SK-N-SH (cell line): ENCODE data around the gene SDF4. TPM values are rescaled to one million over a fixed set of nuclear protein-coding genes. Genes with fewer than 3 reads are reported as not detected.

ENCODE experiments used
- CTCF ChIA-PET: fragments of 300-600, 350-600 bp; formaldehyde crosslinking; extraction: SDS; loops from one replicate; lab custom pipeline; 2021; lab: Yijun Ruan, JAX
- POLR2A ChIA-PET: fragments of 350-600 bp; sonication (Branson Sonifier 250); formaldehyde crosslinking; extraction: SDS; loops from one replicate; lab custom pipeline; 2020; ENCODE audit warnings: antibody characterized with exemption, inconsistent platforms; lab: Yijun Ruan, JAX
- DNase-seq: peaks from one replicate; pipeline ENCODE4 v3.0.0; 2012
- H2AFZ ChIP-seq: fragments of 200-600 bp; sonication (generic); 2 replicates; pipeline ENCODE4 v1.8.1; 2016; ENCODE audit warnings: antibody characterized with exemption, mild to moderate bottlenecking, low read depth
- H3F3A ChIP-seq: fragments of 200-600 bp; sonication (generic); replicated peaks from 2 replicates; pipeline ENCODE3; 2016; ENCODE audit warnings: antibody characterized with exemption, mild to moderate bottlenecking; ENCODE audit not compliant: insufficient read depth
- H3K27ac ChIP-seq, 2 experiments: fragments of 200-500 bp in 1 of 2; fragments of 200-600 bp in 1 of 2; sonication (Bioruptor generic) in 1 of 2; sonication (generic), shearing (Covaris generic) in 1 of 2; 2 replicates each; pipeline versions ENCODE4 v1.5.1 to v1.6.1; 2014 to 2016; ENCODE audit warnings: low read depth in 2 of 2, inconsistent platforms in 1 of 2, low read length in 1 of 2, mild to moderate bottlenecking in 1 of 2, mixed read lengths in 1 of 2
- H3K27me3 ChIP-seq: fragments of 200-600 bp; sonication (generic), shearing (Covaris generic); 2 replicates; pipeline ENCODE4 v1.6.1; 2016; ENCODE audit warnings: mixed run types; ENCODE audit not compliant: insufficient read depth
- H3K36me3 ChIP-seq, 2 experiments: fragments of 200-500 bp in 1 of 2; fragments of 200-600 bp in 1 of 2; sonication (Bioruptor generic) in 1 of 2; sonication (generic) in 1 of 2; replicated peaks in 1 of 2; 2 replicates each; pipeline versions ENCODE3 to v1.5.1; 2014 to 2016; ENCODE audit warnings: low read length in 1 of 2, mild to moderate bottlenecking in 1 of 2; ENCODE audit not compliant: insufficient read depth in 2 of 2, control insufficient read depth in 1 of 2
- H3K4me1 ChIP-seq, 2 experiments: fragments of 200-500 bp in 1 of 2; fragments of 200-600 bp in 1 of 2; sonication (Bioruptor generic) in 1 of 2; sonication (generic), shearing (Covaris generic) in 1 of 2; 2 replicates each; pipeline versions ENCODE4 v1.5.1 to v1.6.1; 2014 to 2016; ENCODE audit warnings: low read depth in 1 of 2, low read length in 1 of 2, mixed run types in 1 of 2; ENCODE audit not compliant: insufficient read depth in 2 of 2, control insufficient read depth in 1 of 2
- H3K4me2 ChIP-seq: fragments of 200-600 bp; sonication (generic), shearing (Covaris generic); 2 replicates; pipeline ENCODE4 v1.6.1; 2017; ENCODE audit warnings: mixed run types
- H3K4me3 ChIP-seq, 2 experiments: fragments of 200-500 bp in 1 of 2; fragments of 200-600 bp in 1 of 2; sonication (Bioruptor generic) in 1 of 2; sonication (generic), shearing (Covaris generic) in 1 of 2; 2 replicates each; pipeline versions ENCODE4 v1.5.1 to v1.8.1; 2014 to 2016; ENCODE audit warnings: low read depth in 2 of 2, inconsistent platforms in 1 of 2, low read length in 1 of 2, mild to moderate bottlenecking in 1 of 2, mixed read lengths in 1 of 2, moderate library complexity in 1 of 2
- H3K79me2 ChIP-seq: fragments of 200-600 bp; sonication (generic); 2 replicates; pipeline ENCODE4 v1.8.1; 2017; ENCODE audit warnings: mild to moderate bottlenecking; ENCODE audit not compliant: insufficient read depth
- H3K9ac ChIP-seq: fragments of 200-600 bp; sonication (generic); 2 replicates; pipeline ENCODE4 v1.6.1; 2017; ENCODE audit warnings: mixed run types
- H3K9me2 ChIP-seq: fragments of 200-600 bp; sonication (generic); 2 replicates; pipeline ENCODE4 v1.6.1; 2017; ENCODE audit warnings: mixed run types
- H3K9me3 ChIP-seq: fragments of 200-600 bp; sonication (generic); 2 replicates; pipeline ENCODE4 v1.6.1; 2017; ENCODE audit warnings: mixed run types, mild to moderate bottlenecking, moderate library complexity
- H4K20me1 ChIP-seq: fragments of 200-600 bp; sonication (generic); 2 replicates; pipeline ENCODE4 v1.6.1; 2017; ENCODE audit warnings: mild to moderate bottlenecking, mixed run types; ENCODE audit not compliant: insufficient read depth
- CHD2 ChIP-seq: fragments of 150-350 bp; IDR thresholded peaks from 2 replicates; pipeline ENCODE4 v1.6.1; 2018; ENCODE audit warnings: low read length; ENCODE audit not compliant: partially characterized antibody
- ELF1 ChIP-seq: IDR thresholded peaks from 2 replicates; pipeline ENCODE4 v1.4.0; 2012
- EZH2phosphoT487 ChIP-seq: fragments of 200-600 bp; sonication (generic); IDR thresholded peaks from 2 replicates; pipeline ENCODE4 v1.6.1; 2017; ENCODE audit warnings: low read depth, mixed run types, mild to moderate bottlenecking, antibody characterized with exemption, moderate library complexity, borderline replicate concordance
- FOSL2 ChIP-seq: IDR thresholded peaks from 2 replicates; pipeline ENCODE4 v1.4.0; 2012; ENCODE audit warnings: low read depth, mild to moderate bottlenecking, moderate library complexity, borderline replicate concordance
- FOXJ3 ChIP-seq: sonication (generic); formaldehyde crosslinking; IDR thresholded peaks from 2 replicates; pipeline ENCODE4 v1.5.1; 2020; ENCODE audit warnings: mild to moderate bottlenecking, missing genetic modification reagents
- FOXM1 ChIP-seq: IDR thresholded peaks from 2 replicates; pipeline ENCODE4 v1.4.0; 2012; ENCODE audit warnings: low read depth, mild to moderate bottlenecking
- GATA2 ChIP-seq: sonication (generic); formaldehyde crosslinking; IDR thresholded peaks from 2 replicates; pipeline ENCODE4 v1.5.0; 2020; ENCODE audit warnings: mild to moderate bottlenecking, missing genetic modification reagents
- JUND ChIP-seq: IDR thresholded peaks from 2 replicates; pipeline ENCODE4 v1.4.0; 2012
- MEF2A ChIP-seq: IDR thresholded peaks from 2 replicates; pipeline ENCODE4 v1.4.0; 2012; ENCODE audit warnings: low read depth, borderline replicate concordance
- RCOR1 ChIP-seq: fragments of 150-350 bp; IDR thresholded peaks from 2 replicates; pipeline ENCODE4 v1.6.1; 2017; ENCODE audit warnings: antibody characterized with exemption, low read length
- REST ChIP-seq: IDR thresholded peaks from 2 replicates; pipeline ENCODE4 v1.6.1; 2012; ENCODE audit warnings: mild to moderate bottlenecking, low read depth, low read length, moderate library complexity
- RXRA ChIP-seq: IDR thresholded peaks from 2 replicates; pipeline ENCODE4 v1.4.0; 2012; ENCODE audit warnings: low read depth, mild to moderate bottlenecking, borderline replicate concordance
- SMC3 ChIP-seq: IDR thresholded peaks from 2 replicates; pipeline ENCODE4 v1.6.1; 2012; ENCODE audit warnings: low read depth, low read length, improper control_type of control experiment
- TAF1 ChIP-seq: IDR thresholded peaks from 2 replicates; pipeline ENCODE4 v1.6.1; 2012; ENCODE audit warnings: low read depth, mild to moderate bottlenecking, low read length, moderate library complexity, borderline replicate concordance
- USF2 ChIP-seq: fragments of 150-350 bp; IDR thresholded peaks from 2 replicates; pipeline ENCODE4 v1.6.1; 2017; ENCODE audit warnings: antibody characterized with exemption, low read length, low read depth, borderline replicate concordance
- YY1 ChIP-seq: IDR thresholded peaks from 2 replicates; pipeline ENCODE4 v1.4.0; 2012; ENCODE audit warnings: low read depth, mild to moderate bottlenecking
- WGBS: methylation state at CpG from one replicate; pipeline ENCODE4 v1.1.6; 2017; ENCODE audit warnings: low lambda C conversion rate; 5-methylcytosine and 5-hydroxymethylcytosine counted together
- polyA plus RNA-seq, 3 experiments: library from polyadenylated mRNA; depleted of rRNA; stranded (reverse); fragments of >200 nt; gene quantifications; 2 replicates each; pipeline ENCODE4 v1.2.3, GENCODE V29; 2012
- TF ChIP-seq, protein P1 (sequence below): fragments of 150-350 bp; IDR thresholded peaks from 2 replicates; pipeline ENCODE4 v1.6.1; 2016; ENCODE audit warnings: mild to moderate bottlenecking, low read depth, low read length
- TF ChIP-seq, protein P2 (sequence below): IDR thresholded peaks from 2 replicates; pipeline ENCODE4 v1.4.0; 2012; ENCODE audit warnings: low read depth, borderline replicate concordance

Gene SDF4
- polyA plus RNA-seq, 1 of the 3 experiments (the other 2 are of a cell fraction), result 265 TPM

GRCh38 chr1:1168451-1169411, 63.1 kb downstream of the SDF4 start:
- no peak for TF ChIP-seq USF2
- TF ChIP-seq, protein P1, sequence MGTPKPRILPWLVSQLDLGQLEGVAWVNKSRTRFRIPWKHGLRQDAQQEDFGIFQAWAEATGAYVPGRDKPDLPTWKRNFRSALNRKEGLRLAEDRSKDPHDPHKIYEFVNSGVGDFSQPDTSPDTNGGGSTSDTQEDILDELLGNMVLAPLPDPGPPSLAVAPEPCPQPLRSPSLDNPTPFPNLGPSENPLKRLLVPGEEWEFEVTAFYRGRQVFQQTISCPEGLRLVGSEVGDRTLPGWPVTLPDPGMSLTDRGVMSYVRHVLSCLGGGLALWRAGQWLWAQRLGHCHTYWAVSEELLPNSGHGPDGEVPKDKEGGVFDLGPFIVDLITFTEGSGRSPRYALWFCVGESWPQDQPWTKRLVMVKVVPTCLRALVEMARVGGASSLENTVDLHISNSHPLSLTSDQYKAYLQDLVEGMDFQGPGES, result no peak
- TF ChIP-seq TAF1, result no peak
- no peak for TF ChIP-seq REST
- no peak for TF ChIP-seq YY1
- TF ChIP-seq FOSL2, result no peak
- no peak for TF ChIP-seq GATA2 (CRISPR knock-in tag)
- no peak for TF ChIP-seq FOXM1
- TF ChIP-seq RCOR1, result no peak
- TF ChIP-seq MEF2A, result no peak
- no peak for TF ChIP-seq RXRA
- TF ChIP-seq CHD2, result no peak
- no peak for TF ChIP-seq EZH2phosphoT487
- TF ChIP-seq FOXJ3 (CRISPR knock-in tag), result no peak
- no peak for TF ChIP-seq SMC3
- no peak for TF ChIP-seq JUND
- TF ChIP-seq, protein P2, sequence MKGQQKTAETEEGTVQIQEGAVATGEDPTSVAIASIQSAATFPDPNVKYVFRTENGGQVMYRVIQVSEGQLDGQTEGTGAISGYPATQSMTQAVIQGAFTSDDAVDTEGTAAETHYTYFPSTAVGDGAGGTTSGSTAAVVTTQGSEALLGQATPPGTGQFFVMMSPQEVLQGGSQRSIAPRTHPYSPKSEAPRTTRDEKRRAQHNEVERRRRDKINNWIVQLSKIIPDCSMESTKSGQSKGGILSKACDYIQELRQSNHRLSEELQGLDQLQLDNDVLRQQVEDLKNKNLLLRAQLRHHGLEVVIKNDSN, result no peak
- TF ChIP-seq ELF1, result no peak
- DNase-seq, result no peak
- H2AFZ ChIP-seq, result no peak overlapping the region
- H3K4me3 ChIP-seq, result no peak overlapping the region
- no peak overlapping the region for H3K9ac ChIP-seq
- H3K9me3 ChIP-seq, result no peaks in the 10 kb centered on the region
- no peaks in the 10 kb centered on the region for H4K20me1 ChIP-seq
- no peaks in the 10 kb centered on the region for H3K4me1 ChIP-seq
- H3K9me2 ChIP-seq, result no peaks in the 10 kb centered on the region
- WGBS, result 60% methylated on average over 4 of the region's 37 CpGs
- no peaks in the 10 kb centered on the region for H3K27me3 ChIP-seq
- H3K36me3 ChIP-seq, result no peaks in the 10 kb centered on the region
- ChIA-PET POLR2A (no interaction called here), CTCF (interaction anchor here (1.1 kb wide), 1 partner anchor 47 kb away, joined by 6 read pairs; no protein-coding TSS in a partner anchor)
- H3K27ac ChIP-seq, result no peak overlapping the region
- H3K4me2 ChIP-seq, result no peak overlapping the region
- no peaks in the 10 kb centered on the region for H3K79me2 ChIP-seq
- no peaks in the 10 kb centered on the region for H3F3A ChIP-seq
